ENCODE measurements around the gene PTGDR2. TPM values are rescaled to one million over a fixed set of nuclear protein-coding genes. Genes with fewer than 3 reads are reported as not detected.

The PTGDR2 gene
- total RNA-seq, 1 experiment from 2014 or later = 0.31 TPM

DNA sequence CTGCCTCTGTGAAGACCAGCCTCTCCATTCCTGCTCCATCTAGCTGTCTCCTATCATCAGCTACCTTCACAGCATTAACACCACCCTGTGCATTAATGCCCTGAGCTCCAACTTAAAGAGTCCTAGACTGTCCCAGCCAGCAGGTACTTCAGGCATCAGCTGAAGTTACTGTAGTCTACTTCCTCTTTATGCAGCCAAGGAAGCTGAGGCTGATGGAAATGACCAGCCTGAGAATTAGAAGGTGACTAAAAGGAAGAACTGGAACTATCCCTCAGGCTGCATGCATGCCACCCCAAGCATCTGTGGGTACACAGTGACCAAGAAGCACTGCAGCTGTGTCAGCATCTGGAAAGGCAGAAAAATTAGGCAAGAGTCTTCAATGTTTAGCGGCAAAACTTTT is 42.4 kb downstream of the PTGDR2 start:
- H3K36me3 Mint-ChIP-seq (ENCODE audit: insufficient read depth, unreplicated experiment) = no peaks in the 10 kb centered on the region
- no TSS peak for BruUV-seq (replicated peaks)
- DNase-seq = no peak
- H3K27ac Mint-ChIP-seq (ENCODE audit: unreplicated experiment) = no peak overlapping the region
- intact Hi-C loops (cut with micrococcal nuclease; ENCODE audit: unreplicated experiment) = no loop called here
- TF ChIP-seq, protein P1, sequence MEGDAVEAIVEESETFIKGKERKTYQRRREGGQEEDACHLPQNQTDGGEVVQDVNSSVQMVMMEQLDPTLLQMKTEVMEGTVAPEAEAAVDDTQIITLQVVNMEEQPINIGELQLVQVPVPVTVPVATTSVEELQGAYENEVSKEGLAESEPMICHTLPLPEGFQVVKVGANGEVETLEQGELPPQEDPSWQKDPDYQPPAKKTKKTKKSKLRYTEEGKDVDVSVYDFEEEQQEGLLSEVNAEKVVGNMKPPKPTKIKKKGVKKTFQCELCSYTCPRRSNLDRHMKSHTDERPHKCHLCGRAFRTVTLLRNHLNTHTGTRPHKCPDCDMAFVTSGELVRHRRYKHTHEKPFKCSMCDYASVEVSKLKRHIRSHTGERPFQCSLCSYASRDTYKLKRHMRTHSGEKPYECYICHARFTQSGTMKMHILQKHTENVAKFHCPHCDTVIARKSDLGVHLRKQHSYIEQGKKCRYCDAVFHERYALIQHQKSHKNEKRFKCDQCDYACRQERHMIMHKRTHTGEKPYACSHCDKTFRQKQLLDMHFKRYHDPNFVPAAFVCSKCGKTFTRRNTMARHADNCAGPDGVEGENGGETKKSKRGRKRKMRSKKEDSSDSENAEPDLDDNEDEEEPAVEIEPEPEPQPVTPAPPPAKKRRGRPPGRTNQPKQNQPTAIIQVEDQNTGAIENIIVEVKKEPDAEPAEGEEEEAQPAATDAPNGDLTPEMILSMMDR (IDR thresholded peaks at IDR 0.05; ENCODE audit: unreplicated experiment) = no peak
- H3K4me1 Mint-ChIP-seq (ENCODE audit: low read depth, unreplicated experiment) = peaks cover 9% of the 10 kb centered on the region
- CTCF ChIA-PET = no interaction called here
- H3K27me3 Mint-ChIP-seq (ENCODE audit: unreplicated experiment) = peaks cover 54% of the 10 kb centered on the region
- H3K4me3 Mint-ChIP-seq (ENCODE audit: low read depth, unreplicated experiment) = no peak overlapping the region
- H3K9me3 Mint-ChIP-seq (ENCODE audit: low read depth, unreplicated experiment) = no peaks in the 10 kb centered on the region

DNA sequence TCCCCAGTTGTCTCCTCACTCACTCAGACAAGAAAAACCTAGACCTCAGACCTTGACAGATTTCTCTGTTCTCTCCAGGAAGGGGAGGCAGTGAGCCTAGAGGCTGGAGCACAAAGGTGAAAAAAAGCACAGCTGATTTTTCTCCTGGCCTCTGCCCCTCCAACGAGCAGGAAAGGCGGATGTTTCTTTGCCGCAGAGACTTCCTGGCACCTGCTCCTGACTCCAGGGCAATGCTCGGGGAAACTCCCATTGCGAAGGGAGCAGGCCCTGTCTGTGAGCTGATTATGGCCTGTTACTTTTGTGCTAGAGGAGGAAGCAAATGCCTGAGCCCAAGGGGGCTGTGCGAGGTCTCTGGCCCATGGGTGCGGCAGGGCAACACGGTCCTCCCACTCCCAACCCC is 45.2 kb downstream of the PTGDR2 start:
- DNase-seq = no peak
- CTCF ChIA-PET = no interaction called here
- H3K4me3 Mint-ChIP-seq (ENCODE audit: low read depth, unreplicated experiment) = no peak overlapping the region
- intact Hi-C loops (cut with micrococcal nuclease; ENCODE audit: unreplicated experiment) = no loop called here
- H3K27ac Mint-ChIP-seq (ENCODE audit: unreplicated experiment) = no peak overlapping the region
- no peaks in the 10 kb centered on the region for H3K9me3 Mint-ChIP-seq (ENCODE audit: low read depth, unreplicated experiment)
- H3K27me3 Mint-ChIP-seq (ENCODE audit: unreplicated experiment) = peaks cover 79% of the 10 kb centered on the region
- BruUV-seq (replicated peaks) = no TSS peak
- no peaks in the 10 kb centered on the region for H3K36me3 Mint-ChIP-seq (ENCODE audit: insufficient read depth, unreplicated experiment)
- H3K4me1 Mint-ChIP-seq (ENCODE audit: low read depth, unreplicated experiment) = peaks cover 9% of the 10 kb centered on the region
- TF ChIP-seq, protein P1 (IDR thresholded peaks at IDR 0.05; ENCODE audit: unreplicated experiment) = no peak

DNA sequence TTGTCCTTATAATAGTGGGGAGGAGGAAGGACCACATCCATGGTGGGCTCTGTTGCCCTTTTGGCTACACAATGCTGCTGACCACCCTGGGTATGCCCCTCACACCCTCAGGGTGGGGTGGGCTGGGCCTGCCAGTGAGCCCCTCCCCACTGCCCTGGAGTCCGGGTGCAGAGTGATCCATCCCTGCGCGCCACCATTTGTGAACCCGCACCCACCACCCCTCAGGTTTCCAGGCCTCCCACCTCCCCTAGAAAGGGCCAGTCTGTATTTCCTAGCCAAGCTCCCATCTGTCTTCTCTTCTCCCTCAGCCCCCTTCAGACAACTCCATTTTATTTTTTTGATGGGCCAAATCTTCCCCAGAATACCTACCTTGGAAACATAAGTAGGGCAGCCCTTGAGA is 45.6 kb downstream of the PTGDR2 start:
- no TSS peak for BruUV-seq (replicated peaks)
- Mint-ChIP-seq H3K4me1 (ENCODE audit: low read depth, unreplicated experiment) (peaks cover 9% of the 10 kb centered on the region), H3K27me3 (ENCODE audit: unreplicated experiment) (peaks cover 83% of the 10 kb centered on the region), H3K4me3 (ENCODE audit: low read depth, unreplicated experiment) (no peak overlapping the region), H3K27ac (ENCODE audit: unreplicated experiment) (no peak overlapping the region), H3K9me3 (ENCODE audit: low read depth, unreplicated experiment) (no peaks in the 10 kb centered on the region), H3K36me3 (ENCODE audit: insufficient read depth, unreplicated experiment) (no peaks in the 10 kb centered on the region)
- CTCF ChIA-PET = no interaction called here
- intact Hi-C loops (cut with micrococcal nuclease; ENCODE audit: unreplicated experiment) = no loop called here
- TF ChIP-seq, protein P1 (IDR thresholded peaks at IDR 0.05; ENCODE audit: unreplicated experiment) = no peak
- DNase-seq = no peak

DNA sequence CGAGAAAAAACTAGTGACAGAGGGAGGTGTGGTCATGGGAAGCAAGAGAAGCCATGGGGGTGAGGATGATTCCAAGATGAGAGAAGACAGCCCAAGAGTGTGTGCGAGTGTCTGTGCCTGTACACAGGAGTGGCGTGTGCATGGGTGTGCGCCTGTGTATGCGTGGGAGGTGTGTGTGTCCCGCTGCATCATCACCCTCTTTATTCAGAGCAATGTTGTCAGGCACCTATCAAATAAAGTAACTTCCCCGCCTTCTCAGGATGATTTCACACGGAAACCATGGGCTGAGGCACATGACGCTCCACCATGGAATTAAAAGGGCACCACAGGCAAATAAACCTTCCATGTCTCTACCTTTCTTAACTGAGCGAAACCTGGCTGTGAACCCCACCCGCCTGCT is 46.1 kb downstream of the PTGDR2 start:
- Mint-ChIP-seq H3K9me3 (ENCODE audit: low read depth, unreplicated experiment) (no peaks in the 10 kb centered on the region), H3K27me3 (ENCODE audit: unreplicated experiment) (peaks cover 84% of the 10 kb centered on the region), H3K4me1 (ENCODE audit: low read depth, unreplicated experiment) (peaks cover 9% of the 10 kb centered on the region), H3K36me3 (ENCODE audit: insufficient read depth, unreplicated experiment) (no peaks in the 10 kb centered on the region), H3K4me3 (ENCODE audit: low read depth, unreplicated experiment) (no peak overlapping the region), H3K27ac (ENCODE audit: unreplicated experiment) (no peak overlapping the region)
- TF ChIP-seq, protein P1 (IDR thresholded peaks at IDR 0.05; ENCODE audit: unreplicated experiment) = no peak
- DNase-seq = no peak
- CTCF ChIA-PET = no interaction called here
- intact Hi-C loops (cut with micrococcal nuclease; ENCODE audit: unreplicated experiment) = no loop called here
- no TSS peak for BruUV-seq (replicated peaks)

DNA sequence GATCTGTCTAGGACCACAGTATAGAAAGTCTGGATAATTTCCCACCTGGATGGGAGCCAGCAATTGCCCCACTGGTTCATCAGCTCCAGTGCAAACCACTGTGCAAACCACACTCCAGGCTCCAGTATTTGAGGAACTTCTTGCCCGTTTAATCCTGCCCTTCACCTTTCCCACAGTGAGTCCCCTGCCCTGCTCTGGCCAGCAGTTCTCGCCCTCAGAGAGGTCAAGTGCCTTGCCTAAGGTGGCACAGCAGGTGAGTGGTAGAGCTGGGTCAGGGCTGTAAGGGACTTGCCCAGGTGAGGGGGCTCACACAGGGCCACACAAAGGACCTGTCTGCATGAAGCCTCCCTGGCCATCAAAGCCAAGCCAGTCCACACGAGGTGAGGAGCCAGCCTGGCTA is 46.5 kb downstream of the PTGDR2 start:
- H3K27me3 Mint-ChIP-seq (ENCODE audit: unreplicated experiment) = peaks cover 84% of the 10 kb centered on the region
- CTCF ChIA-PET = no interaction called here
- TF ChIP-seq, protein P1 (IDR thresholded peaks at IDR 0.05; ENCODE audit: unreplicated experiment) = no peak
- H3K9me3 Mint-ChIP-seq (ENCODE audit: low read depth, unreplicated experiment) = no peaks in the 10 kb centered on the region
- H3K36me3 Mint-ChIP-seq (ENCODE audit: insufficient read depth, unreplicated experiment) = no peaks in the 10 kb centered on the region
- peaks cover 9% of the 10 kb centered on the region for H3K4me1 Mint-ChIP-seq (ENCODE audit: low read depth, unreplicated experiment)
- no peak for DNase-seq
- H3K27ac Mint-ChIP-seq (ENCODE audit: unreplicated experiment) = no peak overlapping the region
- H3K4me3 Mint-ChIP-seq (ENCODE audit: low read depth, unreplicated experiment) = no peak overlapping the region
- intact Hi-C loops (cut with micrococcal nuclease; ENCODE audit: unreplicated experiment) = no loop called here
- BruUV-seq (replicated peaks) = no TSS peak

All from Calu3 (cell line).